Measurements from ENCODE around the gene PLCG1.

- TF ChIP-seq CTCF (IDR thresholded peaks at IDR 0.05) (no peak), POLR2A (IDR thresholded peaks at IDR 0.05) (no peak)
Observed at GRCh38 chr20:41148942-41149341, 11.6 kb downstream of the PLCG1 start.
